Activated CD4-positive, alpha-beta T cell treated with anti-CD3 and anti-CD28 coated beads, Interleukin-2, amount 10 ng/mL, durations not matched to agents 7 days and 5 days (primary cell): Measurements from ENCODE around the gene AMY1C. TPM values are rescaled to one million over a fixed set of nuclear protein-coding genes. Genes with fewer than 3 reads are reported as not detected.
"Not testable (repeated sequence)": the region's sequence is repeated elsewhere in the genome, so short reads cannot be mapped to it uniquely, and the experiment has no call there.

ENCODE experiments used
- CTCF ChIA-PET: fragments of 350-600 bp; sonication (Branson Sonifier 250); formaldehyde crosslinking; loops from one replicate; lab custom pipeline; 2021; ENCODE audit warnings: antibody characterized with exemption; lab: Charles Lee
- POLR2A ChIA-PET: fragments of 350-600 bp; sonication (Branson Sonifier 250); formaldehyde crosslinking; loops from one replicate; lab custom pipeline; 2021; ENCODE audit warnings: antibody characterized with exemption; lab: Charles Lee
- DNase-seq: peaks from one replicate; pipeline ENCODE4 v3.0.0-alpha.2; 2020
- H3K27ac Mint-ChIP-seq: one replicate; pipeline ENCODE4 v1.8.0; 2021; ENCODE audit warnings: mild to moderate bottlenecking, moderate library complexity, mixed read lengths
- H3K27me3 Mint-ChIP-seq: one replicate; pipeline ENCODE4 v1.8.0; 2021; ENCODE audit warnings: mixed read lengths
- H3K36me3 Mint-ChIP-seq: one replicate; pipeline ENCODE4 v1.8.0; 2021; ENCODE audit warnings: low read depth, mixed read lengths
- H3K4me1 Mint-ChIP-seq: one replicate; pipeline ENCODE4 v1.8.0; 2021; ENCODE audit warnings: mixed read lengths
- H3K4me3 Mint-ChIP-seq: one replicate; pipeline ENCODE4 v1.8.0; 2021; ENCODE audit warnings: mild to moderate bottlenecking, moderate library complexity, mixed read lengths
- H3K9me3 Mint-ChIP-seq: one replicate; pipeline ENCODE4 v1.8.0; 2021; ENCODE audit warnings: mixed read lengths
- total RNA-seq, 2 experiments: library from RNA; stranded (reverse); gene quantifications; one replicate each; pipeline ENCODE4 v1.2.3, GENCODE V29; 2021

Gene AMY1C
- not detected for total RNA-seq

GRCh38 chr1:103749598-103749997, at the start of gene AMY1C:
Gene AMY1C, plus strand, starts transcription at chr1:103749898. Its CDS starts 572 bp downstream, at chr1:103750470.
- POLR2A ChIA-PET, H3K9me3 Mint-ChIP-seq, DNase-seq, H3K4me1 Mint-ChIP-seq, H3K27me3 Mint-ChIP-seq, H3K36me3 Mint-ChIP-seq, CTCF ChIA-PET, H3K27ac Mint-ChIP-seq, H3K4me3 Mint-ChIP-seq: not testable (repeated sequence)

GRCh38 chr1:103700669-103701068, 49.0 kb upstream of the AMY1C start:
- CTCF ChIA-PET, H3K36me3 Mint-ChIP-seq: not testable (repeated sequence)

GRCh38 chr1:103701256-103701655, 48.4 kb upstream of the AMY1C start:
- H3K36me3 Mint-ChIP-seq, H3K9me3 Mint-ChIP-seq, POLR2A ChIA-PET, H3K27me3 Mint-ChIP-seq, DNase-seq, H3K27ac Mint-ChIP-seq, CTCF ChIA-PET, H3K4me1 Mint-ChIP-seq, H3K4me3 Mint-ChIP-seq: not testable (repeated sequence)

More at GRCh38 chr1:103700669-103701068, 49.0 kb upstream of the AMY1C start:
- POLR2A ChIA-PET, DNase-seq, H3K9me3 Mint-ChIP-seq, H3K4me1 Mint-ChIP-seq, H3K4me3 Mint-ChIP-seq, H3K27ac Mint-ChIP-seq, H3K27me3 Mint-ChIP-seq: not testable (repeated sequence)

GRCh38 chr1:103707670-103708069, 42.0 kb upstream of the AMY1C start:
- CTCF ChIA-PET, POLR2A ChIA-PET: not testable (repeated sequence)

GRCh38 chr1:103710381-103710780, 39.3 kb upstream of the AMY1C start:
- H3K27ac Mint-ChIP-seq, H3K9me3 Mint-ChIP-seq, CTCF ChIA-PET, H3K4me3 Mint-ChIP-seq, DNase-seq, POLR2A ChIA-PET, H3K36me3 Mint-ChIP-seq, H3K4me1 Mint-ChIP-seq, H3K27me3 Mint-ChIP-seq: not testable (repeated sequence)

More at GRCh38 chr1:103707670-103708069, 42.0 kb upstream of the AMY1C start:
- DNase-seq, H3K36me3 Mint-ChIP-seq, H3K4me3 Mint-ChIP-seq, H3K4me1 Mint-ChIP-seq, H3K27me3 Mint-ChIP-seq, H3K9me3 Mint-ChIP-seq, H3K27ac Mint-ChIP-seq: not testable (repeated sequence)

- H3K27me3 Mint-ChIP-seq, POLR2A ChIA-PET: not testable (repeated sequence)
These were observed 32.3 kb upstream of the AMY1C start for GRCh38 chr1:103717404-103717803.

GRCh38 chr1:103721473-103721872, 28.2 kb upstream of the AMY1C start:
- POLR2A ChIA-PET, H3K36me3 Mint-ChIP-seq, H3K27ac Mint-ChIP-seq, H3K27me3 Mint-ChIP-seq, CTCF ChIA-PET, DNase-seq, H3K4me3 Mint-ChIP-seq, H3K4me1 Mint-ChIP-seq, H3K9me3 Mint-ChIP-seq: not testable (repeated sequence)

More at GRCh38 chr1:103717404-103717803, 32.3 kb upstream of the AMY1C start:
- H3K9me3 Mint-ChIP-seq, H3K36me3 Mint-ChIP-seq, H3K4me3 Mint-ChIP-seq, DNase-seq, CTCF ChIA-PET, H3K4me1 Mint-ChIP-seq, H3K27ac Mint-ChIP-seq: not testable (repeated sequence)

GRCh38 chr1:103735334-103735733, 14.4 kb upstream of the AMY1C start:
- H3K27ac Mint-ChIP-seq, H3K4me1 Mint-ChIP-seq, DNase-seq, CTCF ChIA-PET, H3K27me3 Mint-ChIP-seq, H3K9me3 Mint-ChIP-seq, H3K36me3 Mint-ChIP-seq, H3K4me3 Mint-ChIP-seq, POLR2A ChIA-PET: not testable (repeated sequence)

- DNase-seq, H3K9me3 Mint-ChIP-seq, POLR2A ChIA-PET, H3K27me3 Mint-ChIP-seq, H3K27ac Mint-ChIP-seq, H3K4me1 Mint-ChIP-seq, H3K4me3 Mint-ChIP-seq, CTCF ChIA-PET, H3K36me3 Mint-ChIP-seq: not testable (repeated sequence)
These were observed 11.7 kb upstream of the AMY1C start for GRCh38 chr1:103738031-103738430.

GRCh38 chr1:103744449-103744848, 5.2 kb upstream of the AMY1C start:
- H3K4me3 Mint-ChIP-seq, POLR2A ChIA-PET, H3K27me3 Mint-ChIP-seq, H3K4me1 Mint-ChIP-seq, CTCF ChIA-PET, H3K27ac Mint-ChIP-seq, H3K36me3 Mint-ChIP-seq, H3K9me3 Mint-ChIP-seq, DNase-seq: not testable (repeated sequence)

GRCh38 chr1:103745040-103745439, 4.7 kb upstream of the AMY1C start:
- H3K9me3 Mint-ChIP-seq, DNase-seq, H3K27ac Mint-ChIP-seq, H3K4me3 Mint-ChIP-seq, H3K27me3 Mint-ChIP-seq, H3K36me3 Mint-ChIP-seq, H3K4me1 Mint-ChIP-seq, POLR2A ChIA-PET, CTCF ChIA-PET: not testable (repeated sequence)

- H3K4me3 Mint-ChIP-seq, H3K36me3 Mint-ChIP-seq, DNase-seq, CTCF ChIA-PET, H3K9me3 Mint-ChIP-seq, POLR2A ChIA-PET, H3K4me1 Mint-ChIP-seq, H3K27me3 Mint-ChIP-seq, H3K27ac Mint-ChIP-seq: not testable (repeated sequence)
These were observed 1.4 kb upstream of the AMY1C start for GRCh38 chr1:103748273-103748672.

GRCh38 chr1:103761896-103762295, 12.2 kb downstream of the AMY1C start:
- Mint-ChIP-seq H3K4me1 (no peaks in the 10 kb centered on the region), H3K9me3 (no peaks in the 10 kb centered on the region), H3K4me3 (no peak overlapping the region), H3K36me3 (no peaks in the 10 kb centered on the region), H3K27me3 (no peaks in the 10 kb centered on the region), H3K27ac (no peak overlapping the region)
- ChIA-PET CTCF (no interaction called here), POLR2A (no interaction called here)
- no peak for DNase-seq

- Mint-ChIP-seq H3K4me3 (no peak overlapping the region), H3K27me3 (no peaks in the 10 kb centered on the region), H3K36me3 (no peaks in the 10 kb centered on the region), H3K9me3 (no peaks in the 10 kb centered on the region), H3K27ac (no peak overlapping the region), H3K4me1 (no peaks in the 10 kb centered on the region)
- DNase-seq: no peak
- CTCF ChIA-PET: no interaction called here
- POLR2A ChIA-PET: no interaction called here
These were observed 30.2 kb downstream of the AMY1C start for GRCh38 chr1:103779932-103780331.
